SK-N-SH treated with all-trans-retinoic acid at 6 μM for 48 hours (cell line): ENCODE measurements around the gene KIZ.

Experiments used
- ARNTL ChIP-seq: fragments of 450-650 bp; formaldehyde crosslinking; IDR thresholded peaks from 2 replicates; pipeline ENCODE4 v1.5.0; 2020; ENCODE audit warnings: low read depth, mild to moderate bottlenecking, moderate library complexity, borderline replicate concordance
- CSDC2 ChIP-seq: fragments of 250-450 bp; sonication (Bioruptor Pico); IDR thresholded peaks from 2 replicates; pipeline ENCODE4 v1.5.0; 2020; ENCODE audit warnings: mild to moderate bottlenecking, moderate library complexity
- ESRRG ChIP-seq: fragments of 250-450 bp; sonication (Bioruptor Pico); IDR thresholded peaks from 2 replicates; pipeline ENCODE4 v1.6.1; 2021; ENCODE audit warnings: mild to moderate bottlenecking
- GLIS3 ChIP-seq: fragments of 250-450 bp; sonication (Bioruptor Pico); IDR thresholded peaks from 2 replicates; pipeline ENCODE4 v1.5.0; 2020; ENCODE audit warnings: mild to moderate bottlenecking, moderate library complexity
- OSR1 ChIP-seq: fragments of 250-450 bp; sonication (Bioruptor Pico); IDR thresholded peaks from 2 replicates; pipeline ENCODE4 v1.8.0; 2022; ENCODE audit warnings: moderate library complexity, mild to moderate bottlenecking, inconsistent platforms
- RARB ChIP-seq: fragments of 250-450 bp; sonication (Bioruptor Pico); IDR thresholded peaks from 2 replicates; pipeline ENCODE4 v1.8.0; 2021; ENCODE audit warnings: mild to moderate bottlenecking, moderate library complexity
- TOX ChIP-seq: fragments of 250-450 bp; sonication (Bioruptor Pico); IDR thresholded peaks from 2 replicates; pipeline ENCODE4 v1.8.0; 2021; ENCODE audit warnings: mild to moderate bottlenecking, moderate library complexity, borderline replicate concordance
- ZFP3 ChIP-seq: fragments of 250-450 bp; sonication (Bioruptor Pico); IDR thresholded peaks from 2 replicates; pipeline ENCODE4 v1.5.0; 2020; ENCODE audit warnings: mild to moderate bottlenecking, moderate library complexity
- ZFP30 ChIP-seq: fragments of 450-650 bp; formaldehyde crosslinking; IDR thresholded peaks from 2 replicates; pipeline ENCODE4 v1.5.0; 2022; ENCODE audit warnings: mild to moderate bottlenecking, moderate library complexity
- TF ChIP-seq, protein P1 (sequence below): fragments of 250-450 bp; sonication (Bioruptor Pico); IDR thresholded peaks from 2 replicates; pipeline ENCODE4 v1.8.0; 2020; ENCODE audit warnings: mild to moderate bottlenecking, moderate library complexity, borderline replicate concordance
- TF ChIP-seq, protein P2 (sequence below): fragments of 250-450 bp; sonication (Bioruptor Pico); IDR thresholded peaks from 2 replicates; pipeline ENCODE4 v1.5.1; 2020; ENCODE audit warnings: low read depth, mild to moderate bottlenecking, moderate library complexity
- TF ChIP-seq, protein P3 (sequence below): fragments of 250-450 bp; sonication (Bioruptor Pico); IDR thresholded peaks from 2 replicates; pipeline ENCODE4 v1.5.0; 2020; ENCODE audit warnings: mild to moderate bottlenecking, moderate library complexity
- TF ChIP-seq, protein P4 (sequence below): fragments of 250-450 bp; sonication (Bioruptor Pico); IDR thresholded peaks from 2 replicates; pipeline ENCODE4 v1.5.1; 2021; ENCODE audit warnings: mild to moderate bottlenecking, moderate library complexity

DNA sequence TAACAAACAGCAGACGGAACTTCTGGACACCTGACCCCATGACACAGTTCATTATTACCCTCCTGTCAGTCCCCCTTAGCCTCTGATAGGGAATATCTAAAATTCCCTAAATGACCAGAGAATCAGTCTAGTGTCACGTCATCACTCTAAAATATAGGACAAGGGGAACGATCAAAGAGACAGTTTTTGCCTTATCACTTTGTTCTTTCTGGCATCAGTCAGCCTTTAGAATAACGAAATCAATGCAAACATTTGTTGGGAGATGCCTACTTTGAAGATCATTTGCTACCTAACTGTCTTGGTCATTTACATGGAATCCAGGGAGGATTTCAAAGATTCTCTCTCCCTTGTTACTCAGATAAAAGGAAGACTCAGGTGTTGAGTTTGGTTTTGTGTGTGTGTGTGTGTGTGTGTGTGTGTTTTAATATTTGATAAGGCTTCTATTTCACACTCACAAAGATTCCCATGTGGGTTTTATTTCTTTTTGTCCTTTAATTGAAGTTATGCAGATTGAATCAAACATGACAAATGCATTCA lies 48.0 kb upstream of the KIZ start:
- TF ChIP-seq, protein P1, sequence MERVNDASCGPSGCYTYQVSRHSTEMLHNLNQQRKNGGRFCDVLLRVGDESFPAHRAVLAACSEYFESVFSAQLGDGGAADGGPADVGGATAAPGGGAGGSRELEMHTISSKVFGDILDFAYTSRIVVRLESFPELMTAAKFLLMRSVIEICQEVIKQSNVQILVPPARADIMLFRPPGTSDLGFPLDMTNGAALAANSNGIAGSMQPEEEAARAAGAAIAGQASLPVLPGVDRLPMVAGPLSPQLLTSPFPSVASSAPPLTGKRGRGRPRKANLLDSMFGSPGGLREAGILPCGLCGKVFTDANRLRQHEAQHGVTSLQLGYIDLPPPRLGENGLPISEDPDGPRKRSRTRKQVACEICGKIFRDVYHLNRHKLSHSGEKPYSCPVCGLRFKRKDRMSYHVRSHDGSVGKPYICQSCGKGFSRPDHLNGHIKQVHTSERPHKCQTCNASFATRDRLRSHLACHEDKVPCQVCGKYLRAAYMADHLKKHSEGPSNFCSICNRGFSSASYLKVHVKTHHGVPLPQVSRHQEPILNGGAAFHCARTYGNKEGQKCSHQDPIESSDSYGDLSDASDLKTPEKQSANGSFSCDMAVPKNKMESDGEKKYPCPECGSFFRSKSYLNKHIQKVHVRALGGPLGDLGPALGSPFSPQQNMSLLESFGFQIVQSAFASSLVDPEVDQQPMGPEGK (CRISPR knock-in tag) = no peak
- no peak for TF ChIP-seq ZFP30 (CRISPR knock-in tag)
- no peak for TF ChIP-seq GLIS3 (CRISPR knock-in tag)
- TF ChIP-seq, protein P2, sequence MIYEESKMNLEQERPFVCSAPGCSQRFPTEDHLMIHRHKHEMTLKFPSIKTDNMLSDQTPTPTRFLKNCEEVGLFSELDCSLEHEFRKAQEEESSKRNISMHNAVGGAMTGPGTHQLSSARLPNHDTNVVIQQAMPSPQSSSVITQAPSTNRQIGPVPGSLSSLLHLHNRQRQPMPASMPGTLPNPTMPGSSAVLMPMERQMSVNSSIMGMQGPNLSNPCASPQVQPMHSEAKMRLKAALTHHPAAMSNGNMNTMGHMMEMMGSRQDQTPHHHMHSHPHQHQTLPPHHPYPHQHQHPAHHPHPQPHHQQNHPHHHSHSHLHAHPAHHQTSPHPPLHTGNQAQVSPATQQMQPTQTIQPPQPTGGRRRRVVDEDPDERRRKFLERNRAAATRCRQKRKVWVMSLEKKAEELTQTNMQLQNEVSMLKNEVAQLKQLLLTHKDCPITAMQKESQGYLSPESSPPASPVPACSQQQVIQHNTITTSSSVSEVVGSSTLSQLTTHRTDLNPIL = no peak
- TF ChIP-seq OSR1 = no peak
- no peak for TF ChIP-seq TOX (CRISPR knock-in tag)
- no peak for TF ChIP-seq RARB (CRISPR knock-in tag)
- no peak for TF ChIP-seq ZFP3 (CRISPR knock-in tag)
- no peak for TF ChIP-seq CSDC2 (CRISPR knock-in tag)
- TF ChIP-seq ARNTL (CRISPR knock-in tag) = no peak
- TF ChIP-seq, protein P3, sequence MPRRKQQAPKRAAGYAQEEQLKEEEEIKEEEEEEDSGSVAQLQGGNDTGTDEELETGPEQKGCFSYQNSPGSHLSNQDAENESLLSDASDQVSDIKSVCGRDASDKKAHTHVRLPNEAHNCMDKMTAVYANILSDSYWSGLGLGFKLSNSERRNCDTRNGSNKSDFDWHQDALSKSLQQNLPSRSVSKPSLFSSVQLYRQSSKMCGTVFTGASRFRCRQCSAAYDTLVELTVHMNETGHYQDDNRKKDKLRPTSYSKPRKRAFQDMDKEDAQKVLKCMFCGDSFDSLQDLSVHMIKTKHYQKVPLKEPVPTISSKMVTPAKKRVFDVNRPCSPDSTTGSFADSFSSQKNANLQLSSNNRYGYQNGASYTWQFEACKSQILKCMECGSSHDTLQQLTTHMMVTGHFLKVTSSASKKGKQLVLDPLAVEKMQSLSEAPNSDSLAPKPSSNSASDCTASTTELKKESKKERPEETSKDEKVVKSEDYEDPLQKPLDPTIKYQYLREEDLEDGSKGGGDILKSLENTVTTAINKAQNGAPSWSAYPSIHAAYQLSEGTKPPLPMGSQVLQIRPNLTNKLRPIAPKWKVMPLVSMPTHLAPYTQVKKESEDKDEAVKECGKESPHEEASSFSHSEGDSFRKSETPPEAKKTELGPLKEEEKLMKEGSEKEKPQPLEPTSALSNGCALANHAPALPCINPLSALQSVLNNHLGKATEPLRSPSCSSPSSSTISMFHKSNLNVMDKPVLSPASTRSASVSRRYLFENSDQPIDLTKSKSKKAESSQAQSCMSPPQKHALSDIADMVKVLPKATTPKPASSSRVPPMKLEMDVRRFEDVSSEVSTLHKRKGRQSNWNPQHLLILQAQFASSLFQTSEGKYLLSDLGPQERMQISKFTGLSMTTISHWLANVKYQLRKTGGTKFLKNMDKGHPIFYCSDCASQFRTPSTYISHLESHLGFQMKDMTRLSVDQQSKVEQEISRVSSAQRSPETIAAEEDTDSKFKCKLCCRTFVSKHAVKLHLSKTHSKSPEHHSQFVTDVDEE = no peak
- TF ChIP-seq, protein P4, sequence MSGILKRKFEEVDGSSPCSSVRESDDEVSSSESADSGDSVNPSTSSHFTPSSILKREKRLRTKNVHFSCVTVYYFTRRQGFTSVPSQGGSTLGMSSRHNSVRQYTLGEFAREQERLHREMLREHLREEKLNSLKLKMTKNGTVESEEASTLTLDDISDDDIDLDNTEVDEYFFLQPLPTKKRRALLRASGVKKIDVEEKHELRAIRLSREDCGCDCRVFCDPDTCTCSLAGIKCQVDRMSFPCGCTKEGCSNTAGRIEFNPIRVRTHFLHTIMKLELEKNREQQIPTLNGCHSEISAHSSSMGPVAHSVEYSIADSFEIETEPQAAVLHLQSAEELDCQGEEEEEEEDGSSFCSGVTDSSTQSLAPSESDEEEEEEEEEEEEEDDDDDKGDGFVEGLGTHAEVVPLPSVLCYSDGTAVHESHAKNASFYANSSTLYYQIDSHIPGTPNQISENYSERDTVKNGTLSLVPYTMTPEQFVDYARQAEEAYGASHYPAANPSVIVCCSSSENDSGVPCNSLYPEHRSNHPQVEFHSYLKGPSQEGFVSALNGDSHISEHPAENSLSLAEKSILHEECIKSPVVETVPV (CRISPR knock-in tag) = no peak
- TF ChIP-seq ESRRG (CRISPR knock-in tag) = no peak
